IPS-18a (cell line): ENCODE measurements around the gene ASMTL.
"Not testable (repeated sequence)": the region's sequence is repeated elsewhere in the genome, so short reads cannot be mapped to it uniquely, and the experiment has no call there.

Experiments used
- H3K27ac ChIP-seq: one replicate; pipeline ENCODE4 v1.5.1; 2013; ENCODE audit warnings: low read length
- H3K27me3 ChIP-seq: one replicate; pipeline ENCODE4 v1.6.1; 2013; ENCODE audit warnings: mild to moderate bottlenecking, low read length; ENCODE audit not compliant: control insufficient read depth, insufficient read depth
- H3K36me3 ChIP-seq: one replicate; pipeline ENCODE4 v1.6.1; 2013; ENCODE audit warnings: low read depth, low read length; ENCODE audit not compliant: control insufficient read depth
- H3K4me1 ChIP-seq: one replicate; pipeline ENCODE4 v1.6.1; 2013; ENCODE audit warnings: low read depth, low read length; ENCODE audit not compliant: control insufficient read depth
- H3K4me3 ChIP-seq: one replicate; pipeline ENCODE4 v1.5.1; 2013; ENCODE audit warnings: low read length
- H3K9ac ChIP-seq: one replicate; pipeline ENCODE4 v1.6.1; 2013; ENCODE audit warnings: mild to moderate bottlenecking, low read length, moderate library complexity
- H3K9me3 ChIP-seq: one replicate; pipeline ENCODE4 v1.6.1; 2013; ENCODE audit warnings: low read depth, low read length; ENCODE audit not compliant: control insufficient read depth

Gene ASMTL

DNA sequence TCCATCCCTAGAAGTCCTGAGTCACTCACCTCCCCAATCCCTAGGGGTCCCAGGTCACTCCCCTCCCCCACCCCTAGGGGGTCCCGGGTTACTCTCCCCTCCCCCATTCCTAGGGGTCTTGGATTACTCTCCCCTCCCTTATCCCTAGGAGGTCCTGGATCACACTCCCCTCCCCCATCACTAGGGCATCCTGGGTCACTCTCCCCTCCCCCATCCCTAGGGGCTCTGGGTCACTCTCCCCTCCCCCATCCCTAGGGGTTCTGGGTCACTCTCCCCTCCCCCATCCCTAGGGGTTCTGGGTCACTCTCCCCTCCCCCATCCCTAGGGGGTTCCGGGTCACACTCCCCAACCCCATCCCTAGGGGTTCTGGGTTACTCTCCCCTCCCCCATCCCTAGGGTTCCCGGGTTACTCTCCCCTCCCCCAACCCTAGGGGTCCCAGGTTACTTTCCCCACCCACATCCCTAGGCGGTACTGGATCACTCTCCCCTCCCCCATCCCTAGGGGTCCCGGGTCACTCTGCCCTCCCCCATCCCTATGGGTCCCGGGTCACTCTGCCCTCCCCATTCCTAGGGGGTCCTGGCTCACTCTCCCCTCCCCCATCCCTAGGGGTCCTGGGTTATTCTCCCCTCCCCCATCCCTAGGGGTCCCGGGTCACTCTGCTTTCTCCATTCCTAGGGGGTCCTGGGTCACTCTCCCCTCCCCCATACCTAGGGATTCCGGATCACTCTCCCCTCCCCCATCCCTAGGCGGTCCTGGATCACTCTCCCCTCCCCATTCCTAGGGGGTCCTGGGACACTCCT lies 2.1 kb downstream of the ASMTL start:
- Histone ChIP-seq H3K4me3 (no peak overlapping the region), H3K4me1 (no peaks in the 10 kb centered on the region), H3K9me3 (peaks cover 4% of the 10 kb centered on the region), H3K36me3 (peaks cover 5% of the 10 kb centered on the region), H3K9ac (no peak overlapping the region), H3K27ac (no peak overlapping the region), H3K27me3 (no peaks in the 10 kb centered on the region)

DNA sequence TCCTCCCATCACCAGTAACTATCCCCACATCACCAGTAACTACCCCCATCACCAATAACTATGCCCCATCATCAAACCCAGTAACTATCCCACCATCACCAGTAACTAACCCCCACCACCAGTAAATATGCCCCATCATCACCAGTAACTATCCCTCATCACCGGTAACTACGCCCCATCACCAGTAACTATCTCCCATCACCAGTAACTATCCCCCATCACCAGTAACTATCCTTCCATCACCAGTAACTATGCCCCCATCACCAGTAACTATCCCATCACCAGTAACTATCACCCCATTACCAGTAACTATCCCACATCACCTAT lies 2.9 kb downstream of the ASMTL start:
- no peak overlapping the region for H3K9ac ChIP-seq
- H3K36me3 ChIP-seq = peaks cover 5% of the 10 kb centered on the region
- H3K4me1 ChIP-seq = no peaks in the 10 kb centered on the region
- H3K27ac ChIP-seq = no peak overlapping the region
- H3K9me3 ChIP-seq = peaks cover 4% of the 10 kb centered on the region
- H3K27me3 ChIP-seq = no peaks in the 10 kb centered on the region
- no peak overlapping the region for H3K4me3 ChIP-seq

DNA sequence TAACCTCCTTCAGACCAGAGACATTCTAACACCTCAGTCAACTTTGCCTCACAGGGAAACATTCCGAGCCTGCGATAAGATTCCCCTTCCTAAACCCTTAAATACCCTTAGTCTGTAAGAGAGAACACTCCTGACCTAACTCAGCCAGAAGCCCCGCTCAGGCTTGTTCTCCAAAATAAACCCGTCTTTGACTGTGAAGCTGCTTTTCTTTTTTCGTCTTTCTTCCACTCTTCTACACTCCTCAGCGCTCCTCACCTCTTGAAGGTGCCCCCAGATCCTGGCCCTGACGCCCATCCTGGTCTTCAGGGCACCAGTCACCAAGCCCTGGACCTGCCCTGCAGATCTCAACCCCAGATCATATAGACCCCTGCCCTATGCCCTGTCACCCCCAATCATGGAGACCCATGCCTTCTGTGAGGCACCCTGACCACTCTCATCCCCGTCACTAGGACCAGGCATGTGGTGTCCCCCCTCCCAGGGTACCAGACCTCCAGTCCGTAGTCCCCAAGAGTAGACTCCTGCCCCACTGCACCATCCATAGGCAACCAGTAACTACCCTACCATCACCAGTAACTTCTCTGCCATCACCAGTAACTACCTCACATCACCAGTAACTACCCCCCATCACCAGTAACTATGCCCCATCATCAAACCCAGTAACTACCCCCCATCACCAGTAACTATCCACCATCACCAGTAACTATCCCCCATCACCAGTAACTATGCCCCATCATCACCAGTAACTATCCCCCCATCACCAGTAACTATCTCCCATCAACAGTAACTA lies 3.5 kb downstream of the ASMTL start:
- Histone ChIP-seq H3K4me1 (no peaks in the 10 kb centered on the region), H3K9ac (no peak overlapping the region), H3K36me3 (peaks cover 5% of the 10 kb centered on the region), H3K27me3 (no peaks in the 10 kb centered on the region), H3K27ac (no peak overlapping the region), H3K9me3 (peaks cover 4% of the 10 kb centered on the region), H3K4me3 (no peak overlapping the region)

DNA sequence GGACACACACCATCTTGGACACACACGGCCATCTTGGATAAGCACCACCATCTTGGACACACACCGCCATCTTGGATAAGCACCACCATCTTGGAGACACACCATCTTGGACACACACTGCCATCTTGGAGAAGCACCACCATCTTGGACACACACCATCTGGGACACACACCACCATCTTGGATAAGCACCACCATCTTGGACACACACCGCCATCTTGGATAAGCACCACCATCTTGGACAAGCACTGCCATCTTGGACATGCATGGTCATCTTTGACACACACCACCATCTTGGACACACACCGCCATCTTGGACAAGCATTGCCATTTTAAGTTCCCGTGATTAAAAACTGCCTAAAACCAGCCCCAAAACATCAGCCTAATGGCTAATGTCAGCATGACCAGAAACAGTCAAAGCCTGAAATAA lies 4.1 kb downstream of the ASMTL start:
- H3K9ac ChIP-seq, H3K9me3 ChIP-seq, H3K27ac ChIP-seq, H3K4me1 ChIP-seq, H3K27me3 ChIP-seq, H3K36me3 ChIP-seq, H3K4me3 ChIP-seq: not testable (repeated sequence)

DNA sequence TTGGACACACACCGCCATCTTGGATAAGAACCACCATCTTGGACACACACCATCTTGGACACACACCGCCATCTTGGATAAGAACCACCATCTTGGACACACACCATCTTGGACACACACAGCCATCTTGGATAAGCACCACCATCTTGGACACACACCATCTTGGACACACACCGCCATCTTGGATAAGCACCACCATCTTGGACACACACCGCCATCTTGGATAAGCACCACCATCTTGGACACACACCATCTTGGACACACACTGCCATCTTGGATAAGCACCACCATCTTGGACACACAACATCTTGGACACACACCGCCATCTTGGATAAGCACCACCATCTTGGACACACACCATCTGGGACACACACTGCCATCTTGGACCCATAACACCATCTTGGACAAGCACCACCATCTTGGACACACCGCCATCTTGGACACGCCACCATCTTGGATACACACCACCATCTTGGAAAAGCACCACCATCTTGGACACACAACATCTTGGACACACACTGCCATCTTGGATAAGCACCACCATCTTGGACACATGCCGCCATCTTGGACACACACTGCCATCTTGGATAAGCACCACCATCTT lies 4.6 kb downstream of the ASMTL start:
- H3K9ac ChIP-seq, H3K4me3 ChIP-seq, H3K27ac ChIP-seq, H3K9me3 ChIP-seq, H3K4me1 ChIP-seq, H3K27me3 ChIP-seq, H3K36me3 ChIP-seq: not testable (repeated sequence)

DNA sequence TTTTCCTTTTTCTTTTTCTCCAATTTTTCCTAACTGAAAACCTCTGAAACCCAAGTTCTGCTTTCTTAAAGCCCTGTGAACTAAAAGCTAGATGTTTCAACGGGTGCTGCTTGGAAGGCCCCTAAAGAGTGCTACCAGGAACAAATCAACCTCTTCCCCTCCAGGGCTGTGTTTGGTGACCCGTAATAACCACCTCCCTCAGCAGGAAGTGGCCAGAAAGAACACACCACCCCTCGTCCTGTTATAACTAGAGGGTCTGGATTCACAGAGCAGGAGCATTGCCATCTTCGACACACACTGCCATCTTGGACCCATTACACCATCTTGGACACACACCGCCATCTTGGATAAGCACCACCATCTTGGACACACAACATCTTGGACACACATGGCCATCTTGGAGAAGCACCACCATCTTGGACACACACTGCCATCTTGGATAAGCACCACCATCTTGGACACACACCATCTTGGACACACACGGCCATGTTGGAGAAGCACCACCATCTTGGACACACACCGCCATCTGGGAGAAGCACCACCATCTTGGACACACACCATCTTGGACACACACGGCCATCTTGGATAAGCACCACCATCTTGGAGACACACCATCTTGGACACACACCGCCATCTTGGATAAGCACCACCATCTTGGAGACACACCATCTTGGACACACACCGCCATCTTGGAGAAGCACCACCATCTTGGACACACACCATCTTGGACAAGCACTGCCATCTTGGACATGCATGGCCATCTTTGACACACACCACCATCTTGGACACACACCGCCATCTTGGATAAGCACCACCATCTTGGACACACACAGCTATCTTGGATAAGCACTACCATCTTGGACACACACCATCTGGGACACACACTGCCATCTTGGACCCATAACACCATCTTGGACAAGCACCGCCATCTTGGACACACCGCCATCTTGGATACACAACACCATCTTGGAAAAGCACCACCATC lies 5.4 kb downstream of the ASMTL start:
- not testable (repeated sequence) for H3K9me3 ChIP-seq, H3K27ac ChIP-seq, H3K27me3 ChIP-seq, H3K9ac ChIP-seq, H3K4me1 ChIP-seq, H3K36me3 ChIP-seq, H3K4me3 ChIP-seq

DNA sequence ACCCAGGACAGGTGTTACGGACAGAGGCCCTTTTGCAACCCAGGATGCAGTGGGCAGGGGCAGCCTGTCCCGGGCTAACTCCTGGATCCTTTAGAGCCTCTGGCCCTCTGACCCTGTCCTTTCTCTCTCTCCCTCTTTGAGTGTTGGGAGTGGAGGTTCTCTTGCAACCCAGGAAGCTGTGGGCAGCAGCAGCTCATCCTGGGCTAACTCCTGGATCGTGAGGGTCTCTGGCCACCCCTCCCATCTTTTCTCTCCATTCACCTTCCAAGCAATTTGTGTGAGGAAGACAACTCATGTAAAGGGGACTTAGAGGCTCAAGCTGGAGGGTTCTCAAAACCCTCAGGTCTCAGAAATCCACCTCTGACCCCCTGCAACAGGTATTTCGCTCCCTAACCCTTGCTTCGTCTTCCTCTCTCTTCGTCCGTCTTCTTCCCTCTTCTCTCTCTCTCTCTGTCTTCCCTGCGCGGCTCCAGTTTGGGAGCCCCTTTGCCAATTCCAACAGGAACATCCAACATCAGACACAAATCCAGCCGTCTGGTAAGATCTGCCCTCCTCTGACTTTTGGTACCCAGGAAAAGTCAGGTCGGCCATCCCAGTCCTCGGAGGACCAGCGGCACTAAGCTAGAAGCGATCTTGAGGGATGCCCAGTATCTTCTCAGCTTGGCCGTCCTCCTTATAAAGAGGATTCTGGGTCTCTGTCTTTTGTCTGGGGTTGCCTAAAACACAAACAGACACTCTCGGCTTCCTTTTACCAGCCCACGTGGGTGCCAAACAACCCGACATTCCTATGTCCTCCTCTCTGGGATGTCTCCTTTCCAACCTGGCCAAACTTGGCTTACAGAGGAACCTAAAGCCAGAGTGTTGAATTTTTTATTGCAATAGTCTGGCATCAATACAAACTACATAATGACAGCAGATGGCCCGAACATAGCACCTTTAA lies 7.9 kb downstream of the ASMTL start:
- Histone ChIP-seq H3K4me1 (no peaks in the 10 kb centered on the region), H3K27me3 (no peaks in the 10 kb centered on the region), H3K9ac (no peak overlapping the region), H3K27ac (no peak overlapping the region), H3K9me3 (peaks cover 4% of the 10 kb centered on the region), H3K36me3 (peaks cover 12% of the 10 kb centered on the region), H3K4me3 (no peak overlapping the region)

DNA sequence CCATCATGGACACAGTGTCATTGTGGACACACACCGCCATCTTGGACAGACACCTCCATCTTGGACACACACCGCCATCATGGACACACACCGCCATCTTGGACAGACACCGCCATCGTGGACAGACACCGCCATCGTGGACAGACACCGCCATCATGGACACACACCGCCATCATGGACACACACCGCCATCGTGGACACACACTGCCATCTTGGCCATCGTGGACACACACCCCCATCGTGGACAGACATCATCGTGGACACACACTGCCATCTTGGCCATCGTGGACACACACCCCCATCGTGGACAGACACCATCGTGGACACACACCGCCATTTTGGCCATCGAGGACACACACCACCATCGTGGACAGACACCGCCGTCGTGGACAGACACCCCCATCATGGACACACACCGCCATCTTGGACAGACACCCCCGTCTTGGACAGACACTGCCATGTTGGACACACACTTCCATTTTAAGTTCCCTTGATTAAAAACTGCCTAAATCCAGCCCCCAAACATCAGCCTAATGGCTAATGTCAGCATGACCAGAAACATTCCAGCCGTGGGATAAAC lies 9.1 kb downstream of the ASMTL start:
- peaks cover 14% of the 10 kb centered on the region for H3K36me3 ChIP-seq
- no peak overlapping the region for H3K9ac ChIP-seq
- no peaks in the 10 kb centered on the region for H3K27me3 ChIP-seq
- no peaks in the 10 kb centered on the region for H3K9me3 ChIP-seq
- no peaks in the 10 kb centered on the region for H3K4me1 ChIP-seq
- no peak overlapping the region for H3K4me3 ChIP-seq
- H3K27ac ChIP-seq = no peak overlapping the region

DNA sequence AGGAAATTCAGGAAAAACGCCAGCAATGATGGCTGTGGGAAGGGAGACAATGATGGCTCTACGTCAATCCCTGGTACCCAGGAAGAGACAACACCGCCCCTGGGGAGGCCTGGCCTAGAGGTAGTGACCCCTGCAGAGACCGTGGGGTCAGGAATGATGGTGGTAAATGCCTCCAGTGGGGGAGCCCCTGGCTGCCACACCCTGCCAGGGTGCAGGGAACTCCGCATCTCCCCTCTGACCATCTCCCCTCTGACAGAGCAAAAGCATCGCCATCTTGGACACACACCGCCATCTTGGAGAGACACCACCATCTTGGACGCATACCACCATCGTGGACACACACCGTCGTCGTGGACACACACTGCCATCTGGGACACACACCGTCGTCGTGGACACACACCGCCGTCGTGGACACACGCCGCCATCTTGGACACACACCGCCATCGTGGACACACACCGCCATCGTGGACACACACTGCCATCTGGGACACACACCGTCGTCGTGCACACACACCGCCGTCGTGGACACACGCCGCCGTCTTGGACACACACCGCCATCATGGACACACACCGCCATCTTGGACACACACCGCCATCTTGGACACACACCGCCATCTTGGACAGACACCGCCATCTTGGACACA lies 9.9 kb downstream of the ASMTL start:
- H3K9ac ChIP-seq = no peak overlapping the region
- H3K27me3 ChIP-seq = no peaks in the 10 kb centered on the region
- no peak overlapping the region for H3K4me3 ChIP-seq
- H3K27ac ChIP-seq = no peak overlapping the region
- H3K4me1 ChIP-seq = no peaks in the 10 kb centered on the region
- peaks cover 17% of the 10 kb centered on the region for H3K36me3 ChIP-seq
- H3K9me3 ChIP-seq = no peaks in the 10 kb centered on the region
